KOPT-K1 (cell line): Measurements from ENCODE around the gene ENTR1.
A peak's percentile ranks its signal among the peaks of the same experiment; 100 is the strongest.

Experiments used
- H3K27ac ChIP-seq: fragments of 200-600 bp; sonication (generic); 2 replicates; pipeline ENCODE4 v1.5.1; 2016; ENCODE audit warnings: antibody characterized with exemption, mild to moderate bottlenecking, low read depth, low read length; ENCODE audit not compliant: poor library complexity, severe bottlenecking
- H3K36me3 ChIP-seq: fragments of 200-600 bp; sonication (generic); 2 replicates; pipeline ENCODE4 v1.5.1; 2017; ENCODE audit warnings: antibody characterized with exemption, mild to moderate bottlenecking, low read length, moderate library complexity; ENCODE audit not compliant: insufficient read depth
- H3K9me3 ChIP-seq: fragments of 200-600 bp; sonication (generic); 2 replicates; pipeline ENCODE4 v1.5.1; 2017; ENCODE audit warnings: antibody characterized with exemption, low read length, mild to moderate bottlenecking; ENCODE audit not compliant: insufficient read depth, poor library complexity, severe bottlenecking

The ENTR1 gene

DNA sequence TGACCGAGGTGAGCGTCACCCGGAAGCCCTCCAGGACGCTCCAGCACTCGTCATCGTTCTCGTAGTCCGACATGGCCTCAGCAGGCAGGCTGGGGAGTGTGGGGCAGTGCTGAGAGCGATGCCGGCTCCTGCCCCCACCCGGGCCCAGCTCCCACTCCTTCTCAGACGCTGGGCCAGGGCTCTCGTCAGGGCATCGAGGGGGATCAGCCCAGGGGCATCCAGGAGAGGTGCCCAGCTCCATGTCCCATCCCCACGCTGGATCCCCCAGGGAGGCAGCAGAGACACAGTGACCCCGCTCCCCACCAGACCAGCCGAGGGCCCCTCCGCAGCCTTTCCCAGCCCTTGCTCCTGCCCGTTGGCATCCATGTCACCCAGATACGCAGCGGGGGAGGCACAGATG is 38.4 kb downstream of the ENTR1 start:
- Histone ChIP-seq H3K27ac (no peak overlapping the region), H3K36me3 (no peaks in the 10 kb centered on the region; the same call in 1 of the 2 replicates), H3K9me3 (no peaks in the 10 kb centered on the region)

DNA sequence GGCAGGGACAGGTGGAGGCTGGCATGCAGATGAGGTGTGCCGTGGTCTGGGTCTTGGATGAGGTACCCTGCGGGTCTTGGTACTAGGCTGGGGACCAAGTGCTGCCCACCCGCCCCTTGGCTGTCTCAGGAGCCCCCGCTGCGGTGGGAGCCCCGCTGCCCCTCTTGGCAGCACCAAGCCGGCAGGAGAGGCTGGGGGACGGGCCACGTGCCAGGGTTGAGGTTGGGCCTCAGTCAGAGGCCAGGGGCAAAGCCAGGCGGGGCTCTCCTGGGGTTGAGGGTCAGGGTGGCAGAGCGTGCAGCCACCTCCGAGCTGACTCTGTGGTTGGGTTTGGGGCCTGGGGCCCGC is 38.9 kb downstream of the ENTR1 start:
- no peaks in the 10 kb centered on the region; the same call in 1 of the 2 replicates for H3K36me3 ChIP-seq
- H3K9me3 ChIP-seq = no peaks in the 10 kb centered on the region
- H3K27ac ChIP-seq = no peak overlapping the region

DNA sequence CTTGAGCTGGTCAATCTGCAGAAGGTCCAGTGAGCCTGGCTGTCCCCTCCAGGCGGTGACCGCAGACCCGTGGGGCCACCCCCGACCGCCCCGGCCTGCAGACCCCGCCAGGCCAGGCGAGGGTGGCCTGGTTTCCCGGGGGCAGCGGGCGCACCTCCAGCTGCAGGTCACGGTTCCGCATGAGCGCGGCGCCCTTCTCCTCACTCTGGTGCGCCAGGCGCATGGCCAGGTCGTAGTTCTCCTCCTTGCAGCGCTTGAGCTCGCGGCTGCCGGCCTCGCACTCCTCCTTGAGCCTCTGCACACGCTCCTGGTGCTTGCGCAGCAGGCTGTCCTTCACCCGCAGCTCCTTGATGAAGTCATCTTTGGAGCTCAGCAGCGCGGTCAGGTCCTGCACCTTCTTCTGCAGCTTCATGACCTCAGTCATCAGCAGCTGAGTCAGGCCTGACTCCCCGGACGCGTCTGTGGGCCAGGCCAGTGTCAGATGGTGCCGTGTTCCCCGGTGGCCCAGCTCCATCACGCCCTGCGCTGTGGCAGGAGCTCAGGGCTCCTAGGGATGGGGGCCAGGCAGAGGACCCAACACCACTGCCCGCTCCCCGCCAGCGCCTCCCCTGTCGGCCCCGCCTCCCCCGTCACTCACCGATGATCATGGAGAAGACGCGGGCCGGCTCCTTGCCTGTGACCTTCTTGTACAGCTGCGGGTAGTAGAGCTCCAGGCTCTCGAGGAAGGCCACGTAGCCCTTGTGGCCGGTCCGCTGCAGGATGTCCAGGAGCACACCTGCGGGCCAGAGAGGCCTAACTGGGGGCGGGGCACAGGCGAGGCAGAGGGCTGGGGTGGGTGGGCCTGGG is 39.5 kb downstream of the ENTR1 start:
- Histone ChIP-seq H3K36me3 (no peaks in the 10 kb centered on the region; the same call in 1 of the 2 replicates), H3K9me3 (no peaks in the 10 kb centered on the region), H3K27ac (no peak overlapping the region)

DNA sequence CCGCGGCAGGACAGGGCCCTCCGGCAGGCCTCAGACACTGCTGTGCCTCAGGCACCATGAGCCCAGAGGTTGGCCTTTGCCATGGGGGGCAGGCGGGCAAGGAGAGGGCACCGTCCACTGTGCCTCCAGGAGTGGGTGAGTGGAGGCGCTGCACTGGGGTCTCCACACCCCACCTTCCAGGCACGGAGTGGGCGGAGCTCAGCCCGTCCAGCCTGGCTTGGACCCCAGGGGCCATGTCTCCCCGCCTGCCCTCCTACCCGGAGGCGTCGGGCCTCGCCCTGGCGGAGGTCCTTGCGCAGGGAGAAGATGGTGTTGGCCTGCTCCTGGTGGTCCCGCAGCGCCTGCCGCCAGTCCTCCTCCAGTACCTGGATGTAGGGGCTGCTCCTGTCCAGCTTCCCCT is 40.4 kb downstream of the ENTR1 start:
- Histone ChIP-seq H3K36me3 (no peaks in the 10 kb centered on the region; the same call in 1 of the 2 replicates), H3K9me3 (no peaks in the 10 kb centered on the region), H3K27ac (no peak overlapping the region)

DNA sequence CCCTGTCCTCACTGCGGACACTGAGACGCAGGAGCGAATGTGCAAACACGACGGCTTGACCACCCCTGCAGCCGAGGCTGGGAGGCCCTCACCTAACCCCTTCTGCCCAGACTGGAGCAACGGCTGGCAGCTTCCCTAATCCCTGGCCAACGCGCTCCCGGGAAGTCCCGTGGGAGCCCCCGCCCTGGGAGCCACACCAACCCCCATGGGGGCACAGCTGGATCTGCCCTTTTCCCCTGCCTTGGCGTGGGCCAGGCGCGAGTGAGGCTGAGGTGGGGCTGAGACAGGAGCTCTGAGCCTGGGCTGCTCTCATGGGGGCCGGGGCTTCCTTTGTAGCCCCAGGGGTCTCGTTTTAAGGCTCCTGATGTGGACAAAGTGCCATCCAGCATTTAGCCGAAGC is 42.2 kb downstream of the ENTR1 start:
- H3K36me3 ChIP-seq = no peaks in the 10 kb centered on the region
- no peaks in the 10 kb centered on the region for H3K9me3 ChIP-seq
- no peak overlapping the region for H3K27ac ChIP-seq

DNA sequence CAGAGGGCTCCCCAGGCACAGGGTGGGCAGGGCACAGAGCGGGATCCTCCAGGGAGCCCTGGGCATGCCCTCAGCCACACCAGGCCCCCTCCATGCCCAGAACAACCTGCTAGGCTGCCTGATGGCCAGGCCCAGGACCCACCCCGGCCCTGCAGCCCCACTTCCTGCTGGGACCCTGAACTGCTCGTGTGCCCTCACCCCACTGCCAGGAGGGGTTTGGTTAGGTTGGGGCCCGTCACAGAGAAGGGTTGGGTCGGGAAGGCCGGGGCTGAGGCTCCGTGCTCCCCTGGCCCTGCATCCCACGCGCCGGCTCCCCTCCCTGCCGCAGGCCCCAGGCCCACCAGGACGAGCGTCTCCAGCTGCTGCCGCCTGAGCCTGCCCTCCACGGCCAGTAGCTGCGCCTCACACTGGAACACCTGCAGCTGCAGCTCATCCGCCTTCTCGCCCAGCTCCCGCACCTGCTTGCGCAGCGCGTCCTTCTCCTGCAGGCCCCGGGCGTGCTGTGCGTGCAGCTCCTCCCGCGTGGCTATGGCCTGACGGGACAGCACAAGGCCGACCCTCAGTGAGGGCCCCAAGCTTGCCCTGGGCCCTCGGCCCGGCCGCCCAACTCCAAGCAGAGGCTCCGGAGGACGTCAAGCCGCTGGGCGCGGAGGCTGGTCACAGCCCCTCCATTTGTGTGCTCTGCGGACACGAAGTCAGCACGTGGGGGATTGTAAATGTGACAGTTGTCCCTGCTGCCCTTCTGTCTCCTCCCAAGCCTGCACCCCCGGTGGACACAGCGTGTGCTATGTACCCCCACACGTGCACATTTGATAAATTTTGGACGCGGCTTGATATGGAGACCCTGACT is 42.9 kb downstream of the ENTR1 start:
- Histone ChIP-seq H3K27ac (no peak overlapping the region), H3K36me3 (no peaks in the 10 kb centered on the region)

DNA sequence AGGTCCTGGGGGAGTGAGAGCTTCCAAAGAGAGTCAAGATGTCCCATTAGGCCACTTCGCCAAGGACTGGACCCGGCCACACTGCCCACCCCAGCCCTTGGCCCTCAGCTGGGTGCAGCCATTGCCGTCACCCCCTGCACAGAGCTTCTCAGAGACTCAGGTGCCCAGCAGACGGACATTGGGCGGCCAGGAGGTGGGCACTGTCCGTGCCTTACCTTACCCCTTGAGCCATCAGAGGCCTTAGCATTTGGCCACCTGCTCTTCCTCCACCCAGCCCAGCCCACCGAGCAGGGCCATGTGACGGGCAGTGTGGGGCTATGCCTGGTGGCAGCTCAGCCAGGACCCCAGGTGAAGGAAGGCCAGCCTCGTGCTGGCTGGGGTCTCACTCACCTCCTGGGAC is 43.6 kb downstream of the ENTR1 start:
- no peak overlapping the region for H3K27ac ChIP-seq
- H3K9me3 ChIP-seq = no peaks in the 10 kb centered on the region
- 0 out of 2 replicates have a peak, but pooled peaks cover under 1% of the 10 kb centered on the region for H3K36me3 ChIP-seq

More for the DNA sequence above, 42.9 kb downstream of the ENTR1 start:
- no peaks in the 10 kb centered on the region for H3K9me3 ChIP-seq

DNA sequence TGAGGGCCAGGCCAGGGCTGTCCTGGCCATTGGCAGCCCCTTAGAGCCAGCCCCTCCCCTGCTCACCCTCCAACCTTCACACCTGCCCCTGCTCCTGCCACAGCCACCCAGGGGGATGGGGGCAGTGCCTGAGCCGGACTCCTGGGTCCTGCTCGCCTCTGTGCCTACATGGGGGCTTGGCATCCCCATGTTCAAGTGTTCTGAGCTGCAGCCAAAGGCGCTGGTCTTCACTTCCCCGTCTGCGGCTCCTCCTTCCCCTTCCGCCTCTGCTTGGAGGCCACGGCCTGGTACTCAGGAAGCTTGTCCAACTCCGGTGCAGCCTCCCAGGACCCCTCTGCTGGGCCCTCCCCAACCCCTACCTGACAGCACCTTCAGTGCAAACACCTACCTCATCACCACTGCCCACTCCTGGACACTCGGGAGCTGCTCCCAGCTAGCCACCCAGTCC is 44.6 kb downstream of the ENTR1 start:
- Histone ChIP-seq H3K9me3 (no peaks in the 10 kb centered on the region), H3K36me3 (peaks cover 8% of the 10 kb centered on the region; the same call in 1 of the 2 replicates), H3K27ac (no peak overlapping the region)

DNA sequence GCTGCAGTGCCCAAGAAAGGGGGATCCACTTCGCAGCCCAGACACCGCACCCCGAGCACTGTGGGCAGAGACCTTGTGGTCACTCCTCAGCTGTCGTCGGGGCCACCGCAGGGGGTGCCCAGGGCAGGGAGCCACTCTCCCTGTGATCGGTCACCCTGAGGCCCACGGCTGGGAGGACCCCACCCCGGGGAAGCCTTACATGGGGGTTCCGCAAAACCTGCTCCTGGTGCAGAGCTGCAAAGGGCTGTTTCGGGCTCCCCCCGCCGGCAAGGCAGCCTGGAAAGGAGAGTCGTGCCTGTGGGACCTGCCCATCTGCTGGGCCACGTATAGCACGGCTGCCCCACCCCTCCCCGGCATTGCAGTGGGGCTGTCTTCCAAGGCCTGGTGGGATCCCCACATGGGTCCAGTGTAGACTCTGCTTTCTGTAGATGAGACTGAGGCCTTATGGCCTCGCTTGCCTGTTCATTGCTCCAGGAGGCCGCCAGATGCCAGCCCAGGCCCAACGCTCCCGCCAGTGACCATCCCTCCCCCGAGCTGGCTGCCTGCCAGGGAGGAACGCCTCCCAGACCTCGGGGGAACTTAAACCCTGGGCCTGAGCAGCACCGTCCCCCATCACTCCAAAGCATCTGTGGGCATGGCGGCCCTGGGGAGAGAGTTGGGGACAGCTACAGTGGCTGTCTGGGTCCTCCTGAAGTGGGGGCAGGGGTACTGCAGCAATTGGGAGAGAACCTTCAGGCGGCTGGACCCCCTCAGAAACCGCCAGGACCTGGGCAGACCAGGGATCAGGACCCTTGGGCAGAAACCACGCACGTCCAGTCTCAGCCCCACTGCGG is 45.3 kb downstream of the ENTR1 start:
- Histone ChIP-seq H3K9me3 (no peaks in the 10 kb centered on the region), H3K27ac (no peak overlapping the region), H3K36me3 (peaks cover 13% of the 10 kb centered on the region; the same call in 1 of the 2 replicates)

DNA sequence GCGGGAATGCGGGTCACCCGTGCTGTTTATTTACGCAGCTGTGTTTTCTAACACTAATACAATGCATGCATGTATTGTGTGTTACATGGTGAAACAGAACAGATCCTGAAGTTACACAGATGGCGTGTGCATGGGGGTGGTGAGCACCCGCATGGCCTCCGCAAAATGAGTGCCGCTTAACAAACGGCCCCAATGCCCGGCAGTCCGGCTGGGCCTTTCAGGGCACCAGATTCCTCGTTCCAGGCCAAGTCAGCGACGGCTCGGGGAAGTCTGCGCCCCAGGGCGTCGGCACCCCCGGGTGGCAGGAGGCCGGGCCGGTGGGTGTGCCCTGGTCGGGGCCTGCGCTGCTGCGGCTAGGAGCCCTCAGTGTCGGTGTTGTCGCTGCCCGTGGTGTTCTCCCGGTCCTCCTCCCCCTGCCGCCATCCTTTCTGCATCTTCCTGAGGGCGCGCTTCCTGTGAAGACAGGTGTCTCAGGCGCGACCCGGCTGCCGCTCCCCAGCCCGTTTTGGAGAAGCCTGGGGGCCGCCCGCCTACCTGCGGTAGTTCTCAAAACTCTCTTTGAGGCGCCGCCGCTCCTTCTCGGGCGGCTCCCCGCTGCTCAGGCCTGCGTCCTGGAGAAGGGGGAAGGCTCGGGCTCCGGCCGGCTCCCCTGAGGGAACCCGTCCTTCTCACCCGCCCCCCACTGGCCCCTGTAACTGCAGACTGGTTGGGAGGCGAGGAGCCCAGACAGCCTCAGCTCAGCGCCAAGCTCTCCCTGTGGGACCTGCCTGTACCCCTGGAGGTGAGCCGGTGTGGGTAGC is 46.3 kb downstream of the ENTR1 start:
- peak overlapping the region; percentile 83 for H3K27ac ChIP-seq
- H3K36me3 ChIP-seq = peaks cover 20% of the 10 kb centered on the region; the same call in 1 of the 2 replicates
- H3K9me3 ChIP-seq = no peaks in the 10 kb centered on the region

DNA sequence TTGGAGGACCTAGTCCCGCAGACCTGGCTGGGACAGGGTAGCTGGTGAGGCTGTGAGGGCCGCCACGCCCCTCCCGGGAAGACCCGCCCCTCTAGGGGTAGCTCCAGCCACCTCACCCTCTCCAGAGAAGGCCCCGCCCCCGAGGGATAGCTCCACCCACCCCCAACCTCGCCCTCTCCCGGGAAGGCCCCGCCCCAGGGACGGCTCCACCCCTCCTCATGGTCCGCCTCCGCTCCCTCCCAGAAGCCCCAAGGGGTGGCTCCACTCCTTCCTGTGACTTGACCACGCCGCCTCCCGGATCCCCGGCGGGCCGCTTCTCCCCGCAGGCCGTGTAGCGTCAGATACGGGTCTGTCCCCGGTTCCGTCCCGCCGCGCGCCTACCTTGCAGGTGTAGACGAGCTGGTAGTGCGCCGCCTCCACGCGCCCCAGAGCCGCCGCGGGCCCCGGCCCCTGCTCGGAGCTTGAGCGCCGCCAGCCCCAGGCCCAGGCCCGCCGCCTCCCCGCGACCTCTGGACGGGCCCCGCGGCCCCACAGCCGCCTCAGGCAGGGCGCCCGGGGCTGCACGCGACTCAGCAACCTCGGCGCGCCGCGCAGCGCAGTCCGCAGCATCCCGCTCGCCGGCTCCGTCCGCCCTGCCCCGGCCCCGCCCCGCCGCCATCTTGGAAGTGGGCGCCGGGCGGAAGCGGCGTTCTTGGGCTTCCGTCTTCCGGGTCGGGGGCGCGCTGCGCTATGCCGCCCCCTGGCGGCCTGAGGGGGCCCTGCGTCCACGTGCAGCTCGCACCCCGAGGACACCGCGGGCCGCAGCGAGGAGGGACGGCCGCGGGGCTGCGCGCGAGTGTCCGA is 47.1 kb downstream of the ENTR1 start, which contains the start of gene DNLZ:
Gene DNLZ (minus strand): TSS at position 639 of the 843 bp plus-strand sequence. CDS start 30 bp downstream, at position 609.
- Histone ChIP-seq H3K27ac (peak within 1 kb of the TSS; percentile 83), H3K36me3 (peaks cover 20% of the 10 kb centered on the region; the same call in 1 of the 2 replicates), H3K9me3 (no peaks in the 10 kb centered on the region)

DNA sequence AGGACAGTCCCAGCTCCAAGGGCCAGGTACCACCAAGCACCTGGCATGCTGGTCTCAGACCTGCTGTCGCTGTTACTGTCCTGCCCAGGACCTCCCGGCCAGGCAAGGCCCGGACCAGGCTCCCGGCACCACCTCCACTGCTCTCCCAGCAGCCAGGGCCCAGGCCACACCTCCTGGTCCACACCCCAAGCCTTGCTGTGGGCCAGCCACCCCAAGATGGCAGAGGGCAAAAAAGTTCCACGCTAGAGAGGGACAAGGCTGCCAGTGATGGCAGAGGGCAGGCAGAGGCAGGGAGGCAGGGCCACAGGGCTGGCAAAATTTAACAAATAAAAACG is 48.0 kb downstream of the ENTR1 start:
- H3K9me3 ChIP-seq = no peaks in the 10 kb centered on the region
- peaks cover 20% of the 10 kb centered on the region; the same call in 1 of the 2 replicates for H3K36me3 ChIP-seq
- no peak overlapping the region for H3K27ac ChIP-seq

DNA sequence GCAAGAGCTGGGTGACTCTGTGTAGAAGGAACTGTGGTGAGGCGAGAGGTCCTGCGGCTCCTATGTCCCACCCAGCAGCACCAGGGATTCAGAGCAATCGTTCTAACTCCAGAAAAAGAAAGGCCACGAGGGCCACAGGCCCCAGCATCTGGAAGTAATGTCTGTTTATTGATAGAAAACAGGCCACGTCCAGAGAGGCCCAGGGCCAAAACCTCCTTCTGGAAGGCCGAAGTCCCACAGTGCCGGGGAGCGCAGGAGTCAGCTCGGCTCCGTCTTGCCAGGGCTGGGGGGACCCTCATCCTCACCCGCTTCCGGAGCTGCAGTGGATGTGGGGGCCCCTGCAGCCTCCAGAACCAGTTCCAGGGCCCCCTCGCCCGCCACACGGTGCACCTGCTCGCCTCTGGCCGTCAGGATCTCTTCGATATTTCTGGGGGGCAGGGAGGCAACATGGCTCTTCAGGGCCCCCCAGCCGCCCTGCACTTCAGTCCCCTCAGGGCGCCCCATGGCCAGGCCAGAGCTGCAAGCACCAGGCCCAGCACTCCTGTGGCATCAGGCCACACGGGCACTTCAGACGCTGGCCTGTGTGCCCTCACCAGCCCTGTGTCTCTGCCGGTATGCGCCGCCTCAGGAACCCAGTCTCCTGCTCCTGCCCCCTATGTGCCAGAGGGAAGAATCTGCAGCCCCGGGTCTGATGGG is 48.5 kb downstream of the ENTR1 start:
- peaks cover 20% of the 10 kb centered on the region; the same call in 1 of the 2 replicates for H3K36me3 ChIP-seq
- H3K27ac ChIP-seq = no peak overlapping the region
- no peaks in the 10 kb centered on the region for H3K9me3 ChIP-seq
